DOHH2 (cell line): ENCODE data around the gene KCTD11.

ENCODE experiments used
- H3F3A ChIP-seq: fragments of 200-600 bp; sonication (generic), shearing (Covaris generic); 2 replicates; pipeline ENCODE4 v1.6.0; 2016; ENCODE audit warnings: antibody characterized with exemption, mild to moderate bottlenecking; ENCODE audit not compliant: control insufficient read depth, insufficient read depth
- H3K27ac ChIP-seq: fragments of 200-600 bp; sonication (generic); 2 replicates; pipeline ENCODE4 v1.5.1; 2014; ENCODE audit warnings: low read depth, mild to moderate bottlenecking, low read length, moderate library complexity
- H3K27me3 ChIP-seq: fragments of 200-600 bp; sonication (generic); 2 replicates; pipeline ENCODE4 v1.6.1; 2014; ENCODE audit warnings: mild to moderate bottlenecking, low read length, mixed read lengths; ENCODE audit not compliant: control insufficient read depth
- H3K36me3 ChIP-seq: fragments of 200-600 bp; sonication (generic); 2 replicates; pipeline ENCODE4 v1.6.1; 2014; ENCODE audit warnings: mild to moderate bottlenecking, low read length, moderate library complexity, mixed read lengths; ENCODE audit not compliant: control insufficient read depth
- H3K4me1 ChIP-seq: fragments of 200-600 bp; sonication (generic); 2 replicates; pipeline ENCODE4 v1.6.1; 2014; ENCODE audit warnings: mild to moderate bottlenecking, low read length, mixed read lengths; ENCODE audit not compliant: control insufficient read depth
- H3K4me2 ChIP-seq: fragments of 200-600 bp; sonication (generic); 2 replicates; pipeline ENCODE4 v1.6.0; 2014; ENCODE audit warnings: mild to moderate bottlenecking, low read length, moderate library complexity
- H3K4me3 ChIP-seq: fragments of 200-600 bp; sonication (generic); 2 replicates; pipeline ENCODE4 v1.5.1; 2014; ENCODE audit warnings: mild to moderate bottlenecking, low read length, mixed read lengths
- H3K79me2 ChIP-seq: fragments of 200-600 bp; sonication (generic); 2 replicates; pipeline ENCODE4 v1.6.1; 2014; ENCODE audit warnings: mild to moderate bottlenecking, low read length, mixed read lengths; ENCODE audit not compliant: control insufficient read depth
- H3K9me2 ChIP-seq: fragments of 200-600 bp; sonication (generic); replicated peaks from 2 replicates; pipeline ENCODE4 v1.6.1; 2014; ENCODE audit warnings: mild to moderate bottlenecking, low read length, mixed read lengths; ENCODE audit not compliant: control insufficient read depth
- H3K9me3 ChIP-seq: fragments of 200-600 bp; sonication (generic); 2 replicates; pipeline ENCODE4 v1.6.1; 2014; ENCODE audit warnings: antibody characterized with exemption, low read length, mixed read lengths; ENCODE audit not compliant: control insufficient read depth, insufficient read depth
- H4K20me1 ChIP-seq: fragments of 200-600 bp; sonication (generic); 2 replicates; pipeline ENCODE4 v1.6.0; 2014; ENCODE audit warnings: low read depth, mild to moderate bottlenecking, antibody characterized with exemption, low read length, moderate library complexity; ENCODE audit not compliant: control insufficient read depth, insufficient read depth
- EZH2phosphoT487 ChIP-seq: fragments of 200-600 bp; sonication (generic); IDR thresholded peaks from 2 replicates; pipeline ENCODE4 v1.6.1; 2017; ENCODE audit warnings: borderline replicate concordance, mild to moderate bottlenecking, antibody characterized with exemption, low read length, moderate library complexity, mixed read lengths
- TF ChIP-seq, protein P1 (sequence below): fragments of 200-600 bp; sonication (generic); IDR thresholded peaks from one replicate; pipeline ENCODE4 v1.5.1; 2014; ENCODE audit warnings: antibody characterized with exemption, mild to moderate bottlenecking, low read depth, low read length; ENCODE audit not compliant: poor library complexity, severe bottlenecking

KCTD11 gene

DNA sequence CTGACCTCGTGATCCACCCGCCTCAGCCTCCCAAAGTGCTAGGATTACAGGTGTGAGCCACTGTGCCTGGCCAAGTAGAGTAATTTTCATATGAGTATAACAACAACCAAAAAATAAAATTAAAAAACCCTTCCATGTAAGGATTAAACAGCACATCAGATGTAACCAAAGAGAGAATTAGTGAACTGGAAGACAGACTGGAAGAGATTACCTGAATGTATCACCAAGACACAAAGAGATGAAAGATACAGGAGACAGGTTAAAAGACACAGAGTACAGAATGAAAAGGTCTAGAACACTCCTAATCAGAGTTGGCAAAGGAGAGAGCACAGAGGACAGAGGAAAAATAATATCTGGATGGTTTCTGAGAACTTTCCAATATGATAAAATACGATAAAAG lies 27.2 kb downstream of the KCTD11 start:
- H3K9me2 ChIP-seq = no peaks in the 10 kb centered on the region
- H3K27ac ChIP-seq = no peak overlapping the region
- no peaks in the 10 kb centered on the region for H4K20me1 ChIP-seq
- TF ChIP-seq, protein P1, sequence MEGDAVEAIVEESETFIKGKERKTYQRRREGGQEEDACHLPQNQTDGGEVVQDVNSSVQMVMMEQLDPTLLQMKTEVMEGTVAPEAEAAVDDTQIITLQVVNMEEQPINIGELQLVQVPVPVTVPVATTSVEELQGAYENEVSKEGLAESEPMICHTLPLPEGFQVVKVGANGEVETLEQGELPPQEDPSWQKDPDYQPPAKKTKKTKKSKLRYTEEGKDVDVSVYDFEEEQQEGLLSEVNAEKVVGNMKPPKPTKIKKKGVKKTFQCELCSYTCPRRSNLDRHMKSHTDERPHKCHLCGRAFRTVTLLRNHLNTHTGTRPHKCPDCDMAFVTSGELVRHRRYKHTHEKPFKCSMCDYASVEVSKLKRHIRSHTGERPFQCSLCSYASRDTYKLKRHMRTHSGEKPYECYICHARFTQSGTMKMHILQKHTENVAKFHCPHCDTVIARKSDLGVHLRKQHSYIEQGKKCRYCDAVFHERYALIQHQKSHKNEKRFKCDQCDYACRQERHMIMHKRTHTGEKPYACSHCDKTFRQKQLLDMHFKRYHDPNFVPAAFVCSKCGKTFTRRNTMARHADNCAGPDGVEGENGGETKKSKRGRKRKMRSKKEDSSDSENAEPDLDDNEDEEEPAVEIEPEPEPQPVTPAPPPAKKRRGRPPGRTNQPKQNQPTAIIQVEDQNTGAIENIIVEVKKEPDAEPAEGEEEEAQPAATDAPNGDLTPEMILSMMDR = no peak
- TF ChIP-seq EZH2phosphoT487 = no peak
- no peak overlapping the region for H3K4me3 ChIP-seq
- H3K36me3 ChIP-seq = no peaks in the 10 kb centered on the region
- peaks cover 8% of the 10 kb centered on the region for H3K4me1 ChIP-seq
- no peaks in the 10 kb centered on the region for H3F3A ChIP-seq
- H3K9me3 ChIP-seq = peaks cover 6% of the 10 kb centered on the region
- H3K79me2 ChIP-seq = no peaks in the 10 kb centered on the region
- H3K27me3 ChIP-seq = 0 out of 2 replicates have a peak, but pooled peaks cover 6% of the 10 kb centered on the region
- H3K4me2 ChIP-seq = no peak overlapping the region

DNA sequence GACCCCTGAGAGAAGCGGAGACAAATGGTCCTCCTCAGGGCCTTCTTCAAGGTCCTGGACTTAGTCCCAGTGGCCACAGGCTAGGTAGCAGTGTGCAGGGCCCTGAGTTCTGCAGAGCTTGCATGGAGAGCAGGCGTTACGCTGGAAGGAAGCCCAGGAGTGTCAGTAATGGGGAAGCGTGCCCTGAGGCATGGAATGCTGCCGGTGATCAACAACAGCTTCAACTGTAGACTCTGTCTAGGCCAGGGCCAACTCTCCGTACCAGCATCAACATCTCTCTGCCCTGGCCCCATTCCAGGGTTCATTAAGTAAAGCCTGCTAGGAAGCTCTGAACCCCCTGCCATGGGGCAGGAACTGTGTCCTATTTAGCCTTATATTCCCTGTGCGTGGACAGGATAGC lies 28.4 kb downstream of the KCTD11 start:
- Histone ChIP-seq H3K4me3 (no peak overlapping the region), H3K4me2 (no peak overlapping the region)
- TF ChIP-seq EZH2phosphoT487 = no peak
- TF ChIP-seq, protein P1 = no peak

DNA sequence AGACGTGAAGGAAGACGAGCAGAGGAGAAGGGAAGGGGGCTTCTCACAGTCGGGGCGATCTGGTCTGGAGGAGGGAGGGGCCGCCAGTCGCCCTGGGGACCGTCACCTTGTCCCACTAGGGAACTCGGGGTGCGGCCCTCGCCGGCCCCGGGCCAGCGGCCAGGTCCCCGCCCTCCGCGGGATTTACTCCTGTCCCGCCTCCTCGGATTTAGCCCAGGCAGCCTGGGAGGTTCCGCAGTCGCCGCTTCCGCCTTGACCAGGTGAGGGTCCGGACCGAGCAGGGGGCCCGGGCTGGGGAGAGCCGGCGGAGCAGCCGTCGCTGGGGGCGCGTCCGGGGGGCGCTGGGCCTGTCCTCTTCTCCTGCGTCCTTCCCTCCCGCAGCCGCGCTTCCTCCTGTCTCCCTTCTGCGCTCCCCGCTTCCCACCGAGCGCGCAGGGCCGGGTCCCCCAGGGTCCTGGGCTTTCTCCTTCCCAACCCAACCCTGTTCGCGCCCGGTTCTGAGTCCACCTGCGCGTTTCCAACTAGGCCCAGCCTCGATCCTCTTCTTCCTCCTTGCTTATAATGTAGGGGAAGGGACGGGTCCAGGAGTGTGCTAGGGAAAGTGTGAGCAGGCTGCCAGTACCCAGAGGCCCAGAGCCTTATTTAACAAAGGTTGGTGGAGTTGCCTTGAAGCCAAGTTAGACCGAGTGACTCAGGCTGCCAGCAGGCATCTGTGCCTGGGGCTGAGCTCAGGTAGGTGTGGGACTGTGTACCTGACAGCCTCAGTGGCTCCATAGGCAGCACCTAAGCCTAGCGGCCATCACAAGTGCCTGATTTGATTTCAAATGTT lies 29.1 kb downstream of the KCTD11 start, which contains the start of gene TNK1:
Gene TNK1, plus strand, starts transcription at position 235 of the 829 bp plus-strand sequence. CDS start 1,838 bp downstream, outside the sequence.
- Histone ChIP-seq H3K4me3 (no peak within 1 kb of the TSS), H3K4me2 (no peak within 1 kb of the TSS), H3K27ac (no peak within 1 kb of the TSS)

More for the DNA sequence above, 28.4 kb downstream of the KCTD11 start:
- H3K9me2 ChIP-seq = no peaks in the 10 kb centered on the region
- H3K4me1 ChIP-seq = peaks cover 15% of the 10 kb centered on the region
- H4K20me1 ChIP-seq = no peaks in the 10 kb centered on the region
- H3K36me3 ChIP-seq = no peaks in the 10 kb centered on the region
- no peak overlapping the region for H3K27ac ChIP-seq
- H3K79me2 ChIP-seq = no peaks in the 10 kb centered on the region
- 0 out of 2 replicates have a peak, but pooled peaks cover 6% of the 10 kb centered on the region for H3K27me3 ChIP-seq
- peaks cover 6% of the 10 kb centered on the region for H3K9me3 ChIP-seq
- H3F3A ChIP-seq = no peaks in the 10 kb centered on the region

More for the DNA sequence above, 29.1 kb downstream of the KCTD11 start, which contains the start of gene TNK1:
- H3K36me3 ChIP-seq = no peaks in the 10 kb centered on the region
- peaks cover 6% of the 10 kb centered on the region for H3K9me3 ChIP-seq
- H4K20me1 ChIP-seq = no peaks in the 10 kb centered on the region
- H3K4me1 ChIP-seq = peaks cover 15% of the 10 kb centered on the region
- H3K9me2 ChIP-seq = no peaks in the 10 kb centered on the region
- H3K79me2 ChIP-seq = no peaks in the 10 kb centered on the region
- TF ChIP-seq, protein P1 = no peak
- no peak for TF ChIP-seq EZH2phosphoT487
- no peaks in the 10 kb centered on the region for H3F3A ChIP-seq
- H3K27me3 ChIP-seq = 0 out of 2 replicates have a peak, but pooled peaks cover 6% of the 10 kb centered on the region
